Motor neuron (in vitro differentiated cells): ENCODE measurements around the gene ANGPTL5. TPM values are rescaled to one million over a fixed set of nuclear protein-coding genes. Genes with fewer than 3 reads are reported as not detected.

Source experiments
- ATAC-seq, 8 experiments: fragments of 200-7000 bp; cut with Tn5 transposase; replicated peaks in 6 of 8; 2 replicates each; pipeline ENCODE4 v1.8.0; 2021; ENCODE audit warnings: mild to moderate bottlenecking in 8 of 8, moderate library complexity in 8 of 8
- H3K27ac ChIP-seq, 2 donors: fragments of 250-450 bp; sonication (Bioruptor Pico); 2 replicates each; pipeline ENCODE4 v1.9.0; 2021; ENCODE audit warnings: antibody characterized with exemption in 2 of 2, mild to moderate bottlenecking in 2 of 2, moderate library complexity in 1 of 2
- H3K4me1 ChIP-seq, 2 donors: fragments of 250-450 bp; sonication (Bioruptor Pico); replicated peaks in 1 of 2; 2 replicates each; pipeline ENCODE4 v1.6.1; 2021; ENCODE audit warnings: antibody characterized with exemption in 2 of 2, mild to moderate bottlenecking in 2 of 2, moderate library complexity in 1 of 2
- H3K4me3 ChIP-seq, 5 donors: fragments of 250-450 bp; sonication (Bioruptor Pico); 2 replicates each; pipeline ENCODE4 v1.9.0; 2021; ENCODE audit warnings: antibody characterized with exemption in 5 of 5, mild to moderate bottlenecking in 5 of 5, moderate library complexity in 4 of 5
- WGBS, 10 experiments: fragments of 450-650 bp; shearing (Covaris generic); methylation state at CpG; one replicate each; pipeline ENCODE4 v1.0.0; 2022; 5-methylcytosine and 5-hydroxymethylcytosine counted together
- in situ Hi-C, 9 experiments: fragments of 400-800 bp; cut with MboI; loops; one replicate each; pipeline ENCODE4 v1.15.0; 2021; ENCODE audit warnings: low sequenced_read_pairs in 9 of 9, low pct_unique_long_range_greater_than_20kb in 2 of 9; ENCODE audit not compliant: unreplicated experiment in 9 of 9
- total RNA-seq, 8 experiments: library from RNA; unstranded; fragments of 300-600 nt; gene quantifications; 2 replicates each; pipeline versions ENCODE4 v1.2.3 to v1.2.4, GENCODE V29; 2022

ANGPTL5 gene
- total RNA-seq, 8 experiments from 2014 or later: 0.10 to 1.7 TPM; not detected in 6

DNA sequence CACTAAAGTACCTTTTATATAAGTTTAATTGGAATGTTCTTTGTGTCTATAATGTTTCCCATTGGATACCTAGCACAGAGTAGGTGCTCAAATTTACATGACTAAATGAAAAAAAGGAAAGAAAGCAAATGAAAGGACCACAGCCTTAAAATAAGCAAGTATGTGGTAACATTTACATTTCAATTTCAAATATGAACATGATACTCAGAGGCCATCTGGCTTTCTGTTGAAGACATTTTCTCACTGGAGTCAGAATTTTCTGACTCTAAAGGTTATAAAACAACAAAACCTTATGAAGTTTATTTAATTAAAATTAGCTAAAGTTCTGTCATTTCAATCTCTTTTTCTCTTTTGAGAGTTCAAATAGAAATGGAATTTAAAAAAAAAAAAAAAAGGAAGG, 904 bp upstream of the ANGPTL5 start:
- in situ Hi-C loops: no loop called here
- Histone ChIP-seq H3K27ac (no peak overlapping the region), H3K4me3 (no peak overlapping the region), H3K4me1 (peaks cover 0 to 11% of the 10 kb centered on the region in 2 donors)
- no peak for ATAC-seq

- H3K4me1 ChIP-seq: peaks cover 0 to 11% of the 10 kb centered on the region in 2 donors
- 0 to 60% (median 28%) methylated on average over 1 to 4 of the region's 4 CpGs for WGBS, 10 experiments
- in situ Hi-C loops: no loop called here
- peak overlapping the region; percentile 48 to 65 (median 53) for H3K4me3 ChIP-seq
- peak in 2 of 8 experiments; percentile 4 to 13 for ATAC-seq
- H3K27ac ChIP-seq: no peak overlapping the region
Measured at GRCh38 chr11:101915791-101916291, 481 bp downstream of the ANGPTL5 start.

DNA sequence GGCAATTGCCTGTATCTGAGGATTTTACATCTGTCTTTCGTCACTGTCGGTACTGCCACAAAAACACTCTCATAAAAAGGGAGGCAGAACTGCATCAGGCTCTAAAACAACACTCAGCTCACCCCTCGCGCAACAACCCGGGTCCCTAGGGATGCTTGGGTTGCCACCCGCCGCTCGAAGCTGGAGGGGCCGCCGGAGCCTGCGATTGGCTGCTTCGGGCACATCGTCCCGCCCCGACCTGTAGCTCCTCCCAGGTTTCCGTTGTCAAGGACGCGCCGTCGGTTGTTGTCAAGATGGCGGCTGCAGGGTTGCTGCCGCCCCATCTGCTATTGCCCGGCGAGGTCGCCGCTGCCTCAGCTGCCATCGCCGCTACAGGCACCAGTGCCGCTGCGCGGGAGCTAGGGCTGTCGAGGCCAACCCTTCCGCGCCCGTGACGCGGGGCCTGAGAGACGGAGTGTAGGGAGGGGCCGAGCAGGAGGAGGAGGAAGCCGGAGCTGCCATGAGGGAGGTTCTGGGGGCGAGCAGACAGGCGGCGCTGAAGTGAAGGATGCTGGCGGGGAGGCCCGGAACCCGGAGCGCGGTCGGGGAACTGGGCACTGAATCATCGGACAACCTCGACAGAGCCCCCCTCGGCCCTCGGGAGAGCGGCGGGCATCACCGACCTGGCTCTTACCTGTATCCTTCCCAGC, 1.4 kb downstream of the ANGPTL5 start, which contains the start of gene CEP126:
CEP126 (plus strand) TSS at position 273 of the 689 bp plus-strand sequence; CDS start at position 548, 275 bp downstream.
- ATAC-seq: peak; percentile 91 to 94 (median 94)
- H3K27ac ChIP-seq: peak within 1 kb of the TSS; percentile 43 to 67
- H3K4me3 ChIP-seq: peak within 1 kb of the TSS; percentile 48 to 65 (median 53)
- peaks cover 0 to 11% of the 10 kb centered on the region in 2 donors for H3K4me1 ChIP-seq
- in situ Hi-C loops: no loop called here
- WGBS, 10 experiments: 0 to 2% (median 0%) methylated on average over 1 to 16 of the region's 56 CpGs; no CpG with 5 or more reads in 2 of the 10 experiments

GRCh38 chr11:101914341-101914737, 2.0 kb downstream of the ANGPTL5 start:
- ATAC-seq: peak in 2 of 8 experiments; percentile 0 to 1
- 0 to 40% (median 13%) methylated on average over 1 to 6 of the region's 6 CpGs; no CpG with 5 or more reads in 1 of the 10 experiments for WGBS, 10 experiments

DNA sequence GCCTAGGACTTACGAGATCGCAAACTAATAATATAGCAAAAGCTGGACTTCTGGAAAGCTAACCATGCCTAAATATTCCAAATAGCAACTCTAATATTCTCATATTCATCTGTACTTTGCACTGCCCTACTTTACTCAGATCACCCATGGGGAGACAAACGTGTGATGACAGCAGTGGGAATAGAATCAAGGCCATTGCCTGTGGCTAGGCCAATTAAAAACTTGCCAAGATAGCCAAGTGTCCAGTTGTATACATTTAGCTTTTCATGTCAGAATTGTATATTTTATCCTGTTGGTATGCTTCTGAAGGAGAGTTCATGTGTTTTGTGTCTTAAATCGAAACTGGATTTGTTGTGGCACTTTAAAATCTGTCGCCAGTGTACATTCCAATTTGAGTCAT, 2.7 kb downstream of the ANGPTL5 start:
- ATAC-seq: no peak
- in situ Hi-C loops: no loop called here
- whole genome bisulfite sequencing, 10 experiments: 11 to 100% (median 91%) methylated on average over 1 to 5 of the region's 5 CpGs
- H3K4me1 ChIP-seq: peaks cover 0 to 11% of the 10 kb centered on the region in 2 donors
- H3K27ac ChIP-seq: no peak overlapping the region
- no peak overlapping the region for H3K4me3 ChIP-seq

More at GRCh38 chr11:101914341-101914737, 2.0 kb downstream of the ANGPTL5 start:
- Histone ChIP-seq H3K27ac (no peak overlapping the region), H3K4me1 (peaks cover 0 to 11% of the 10 kb centered on the region in 2 donors), H3K4me3 (peak overlapping the region; percentile 48 to 65 (median 53))
- in situ Hi-C loops: no loop called here

DNA sequence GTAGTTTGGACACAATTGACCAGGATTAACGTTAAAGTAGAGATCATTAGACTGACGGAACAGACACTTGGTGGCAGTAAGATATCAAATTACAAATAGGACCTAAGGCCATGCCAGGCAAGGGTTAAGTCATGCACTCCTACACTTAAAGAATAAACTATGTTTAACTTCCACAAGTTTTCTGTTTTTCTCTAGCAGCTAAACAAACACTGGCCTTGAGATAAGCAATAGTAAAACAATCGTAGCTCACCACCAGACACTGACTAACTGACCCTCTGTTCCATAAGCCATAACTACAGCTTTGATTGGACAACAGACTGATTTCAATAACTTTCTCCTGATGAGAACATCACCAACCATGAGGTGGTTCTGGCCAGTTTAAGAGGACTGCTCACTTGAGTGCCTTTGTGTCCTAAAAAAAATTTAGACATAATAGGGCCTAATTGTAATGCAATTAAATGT, 3.5 kb downstream of the ANGPTL5 start:
- in situ Hi-C loops: no loop called here
- WGBS, 10 experiments: 14 to 82% (median 54%) methylated on average over 1 to 3 of the region's 3 CpGs
- Histone ChIP-seq H3K27ac (no peak overlapping the region), H3K4me3 (no peak overlapping the region), H3K4me1 (peaks cover 0 to 11% of the 10 kb centered on the region in 2 donors)
- no peak for ATAC-seq

DNA sequence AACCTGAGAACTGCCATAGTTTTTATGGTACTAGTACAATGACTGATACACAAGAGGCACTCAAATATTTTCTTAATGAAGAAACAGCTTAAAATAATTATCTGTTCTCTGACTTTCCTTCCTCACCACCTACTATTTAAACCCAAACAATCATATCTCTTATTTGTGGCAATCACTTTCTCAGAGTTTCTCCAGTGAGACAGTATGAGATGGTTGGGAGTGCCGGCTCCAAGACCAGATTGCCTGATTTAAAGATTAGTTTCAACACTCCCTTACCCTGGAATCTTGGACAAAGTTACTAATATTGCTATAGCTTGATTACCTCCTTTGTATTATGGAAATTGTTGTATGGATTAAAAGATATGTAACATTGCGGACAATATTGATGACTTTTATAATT, 7.2 kb downstream of the ANGPTL5 start:
- H3K27ac ChIP-seq: no peak overlapping the region
- ATAC-seq: no peak
- no peak overlapping the region for H3K4me3 ChIP-seq
- in situ Hi-C loops: no loop called here
- H3K4me1 ChIP-seq: no peaks in the 10 kb centered on the region
- WGBS, 10 experiments: 54 to 100% (median 92%) methylated on average over 1 to 2 of the region's 2 CpGs; no CpG with 5 or more reads in 3 of the 10 experiments

DNA sequence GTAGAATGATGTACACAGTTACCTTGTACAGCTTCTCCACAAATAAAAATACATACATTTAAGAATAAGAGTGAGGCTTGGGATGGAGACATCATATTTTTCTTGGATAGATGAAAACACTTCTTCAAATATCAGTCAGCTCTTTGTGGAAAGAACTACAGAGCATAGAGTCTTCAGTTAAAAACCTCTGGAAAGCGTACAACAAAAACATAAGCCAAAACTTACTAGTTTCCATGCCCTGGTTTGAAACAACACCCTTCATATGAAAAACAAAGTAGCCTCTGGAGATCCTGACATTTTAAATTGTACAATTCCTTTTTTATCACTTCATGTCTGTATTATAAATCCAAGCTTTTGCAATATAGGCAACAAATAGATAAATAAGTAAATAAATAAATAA, 8.5 kb downstream of the ANGPTL5 start:
- in situ Hi-C loops: no loop called here
- no peak overlapping the region for H3K4me3 ChIP-seq
- no peak overlapping the region for H3K27ac ChIP-seq
- ATAC-seq: no peak
- WGBS, 10 experiments: 50 to 100% (median 100%) methylated on average over 1 of the region's 1 CpG; no CpG with 5 or more reads in 1 of the 10 experiments
- H3K4me1 ChIP-seq: no peaks in the 10 kb centered on the region

DNA sequence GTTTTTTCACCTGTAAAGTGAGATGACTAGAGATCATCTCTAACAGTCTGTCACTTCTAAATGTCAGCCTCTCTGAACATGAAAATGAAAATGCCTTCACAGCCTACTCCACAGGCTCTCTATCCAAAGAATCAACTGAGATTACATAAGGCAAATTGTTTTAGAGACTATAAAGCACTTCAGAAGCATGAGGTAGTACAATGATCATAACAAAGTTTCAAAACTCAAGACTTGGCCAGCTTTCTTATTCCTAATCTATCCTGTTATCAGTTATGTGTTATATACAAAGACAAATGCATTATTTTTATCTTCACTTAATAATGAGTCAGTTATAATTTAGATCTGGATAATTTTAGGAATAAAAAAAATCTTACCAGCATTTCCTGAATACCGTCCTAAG, 21.8 kb downstream of the ANGPTL5 start:
- Histone ChIP-seq H3K4me1 (no peaks in the 10 kb centered on the region), H3K4me3 (no peak overlapping the region), H3K27ac (no peak overlapping the region)
- WGBS, 10 experiments: 14 to 100% (median 94%) methylated on average over 1 of the region's 1 CpG; no CpG with 5 or more reads in 2 of the 10 experiments
- in situ Hi-C loops: no loop called here
- ATAC-seq: no peak

DNA sequence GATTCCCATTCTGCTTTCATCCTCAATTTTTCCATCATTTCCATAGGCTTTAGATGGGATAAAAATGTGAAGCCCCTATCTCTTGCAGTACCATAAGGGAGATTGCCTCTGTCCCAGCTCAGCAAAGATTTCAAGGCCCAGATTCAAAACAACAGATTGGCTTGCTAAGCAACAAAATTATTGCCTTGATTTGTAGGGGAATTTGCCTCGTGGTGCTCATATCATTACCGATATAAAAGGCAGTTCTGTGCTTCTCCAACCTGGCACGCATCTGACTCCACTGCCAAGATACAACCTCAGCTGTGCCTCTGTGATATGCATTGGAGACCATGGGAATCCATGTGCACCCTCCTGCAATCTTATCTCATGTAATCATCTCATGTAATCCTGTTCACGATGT, 26.6 kb downstream of the ANGPTL5 start:
- H3K4me3 ChIP-seq: no peak overlapping the region
- ATAC-seq: no peak
- WGBS, 10 experiments: 56 to 100% (median 77%) methylated on average over 1 to 4 of the region's 4 CpGs
- in situ Hi-C loops: no loop called here
- no peaks in the 10 kb centered on the region for H3K4me1 ChIP-seq
- H3K27ac ChIP-seq: no peak overlapping the region

- Histone ChIP-seq H3K4me1 (no peaks in the 10 kb centered on the region), H3K4me3 (no peak overlapping the region), H3K27ac (no peak overlapping the region)
- WGBS, 10 experiments: 5 to 86% (median 67%) methylated on average over 2 to 4 of the region's 4 CpGs
- no peak for ATAC-seq
- in situ Hi-C loops: no loop called here
Measured at GRCh38 chr11:101885631-101886030, 30.7 kb downstream of the ANGPTL5 start.

DNA sequence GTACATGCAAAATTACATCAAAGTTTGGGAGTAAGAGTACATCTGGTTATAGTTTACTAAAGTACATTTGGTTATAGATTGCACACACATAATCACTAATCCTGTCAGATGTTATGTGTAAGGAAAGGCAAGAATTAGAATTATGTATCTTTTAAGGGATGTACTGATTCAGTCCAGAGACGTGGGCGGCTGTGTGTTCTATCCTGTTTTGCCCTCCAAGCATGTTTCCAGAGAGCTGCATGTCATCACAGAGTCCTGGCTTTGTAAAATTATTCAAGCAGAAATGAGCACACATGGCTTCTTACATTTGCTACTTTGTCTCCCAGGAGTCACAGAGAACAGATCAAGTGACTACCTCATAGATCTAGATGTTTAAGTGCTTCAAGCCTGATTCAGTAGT, 34.7 kb downstream of the ANGPTL5 start:
- ATAC-seq: no peak
- H3K27ac ChIP-seq: no peak overlapping the region
- in situ Hi-C loops: no loop called here
- H3K4me3 ChIP-seq: no peak overlapping the region
- 24 to 100% (median 79%) methylated on average over 1 to 2 of the region's 2 CpGs; no CpG with 5 or more reads in 6 of the 10 experiments for WGBS, 10 experiments
- H3K4me1 ChIP-seq: no peaks in the 10 kb centered on the region

- WGBS, 10 experiments: 57 to 93% (median 80%) methylated on average over 2 to 4 of the region's 4 CpGs; no CpG with 5 or more reads in 2 of the 10 experiments
- in situ Hi-C loops: no loop called here
- peak in 2 of 8 experiments; percentile 14 to 54 for ATAC-seq
Measured at GRCh38 chr11:101880222-101880621, 36.1 kb downstream of the ANGPTL5 start.

More at GRCh38 chr11:101880222-101880621, 36.1 kb downstream of the ANGPTL5 start:
- H3K4me3 ChIP-seq: no peak overlapping the region
- H3K4me1 ChIP-seq: no peaks in the 10 kb centered on the region
- no peak overlapping the region for H3K27ac ChIP-seq
